HL-60 (cell line): Measurements from ENCODE around the gene SLC49A4.

ENCODE experiments used
- DNase-seq, 2 experiments: peaks; one replicate each; pipeline ENCODE4 v3.0.0-alpha.2; 2010 to 2020; ENCODE audit warnings: low read depth in 1 of 2, low spot score in 1 of 2
- H3K27ac ChIP-seq: fragments of 250-450 bp; sonication (Bioruptor Pico); replicated peaks from 2 replicates; pipeline ENCODE4 v1.5.1; 2020; ENCODE audit warnings: mild to moderate bottlenecking, moderate library complexity
- H3K27me3 ChIP-seq: fragments of 250-450 bp; sonication (Bioruptor Pico); 2 replicates; pipeline ENCODE4 v1.5.1; 2021; ENCODE audit warnings: mild to moderate bottlenecking, moderate library complexity; ENCODE audit not compliant: insufficient read depth, poor library complexity, severe bottlenecking
- H3K4me3 ChIP-seq: replicated peaks from 2 replicates; pipeline ENCODE4 v1.5.1; 2011; ENCODE audit warnings: mild to moderate bottlenecking, control low read depth, low read length; ENCODE audit not compliant: insufficient read depth
- GABPA ChIP-seq: IDR thresholded peaks from 2 replicates; pipeline ENCODE4 v1.6.1; 2012; ENCODE audit warnings: low read depth
- POLR2AphosphoS5 ChIP-seq: IDR thresholded peaks from 2 replicates; pipeline ENCODE4 v1.6.1; 2012; ENCODE audit warnings: low read depth
- SPI1 ChIP-seq: IDR thresholded peaks from 2 replicates; pipeline ENCODE4 v1.6.1; 2012; ENCODE audit warnings: low read depth, mild to moderate bottlenecking, borderline replicate concordance
- TF ChIP-seq, protein P1 (sequence below): IDR thresholded peaks from 2 replicates; pipeline ENCODE4 v1.6.1; 2012; ENCODE audit warnings: low read depth; ENCODE audit not compliant: insufficient replicate concordance
- TF ChIP-seq, protein P2 (sequence below): IDR thresholded peaks from one replicate; pipeline ENCODE4 v1.5.1; 2011; ENCODE audit warnings: low read length, control low read depth, inconsistent platforms; ENCODE audit not compliant: insufficient read depth

The SLC49A4 gene

DNA sequence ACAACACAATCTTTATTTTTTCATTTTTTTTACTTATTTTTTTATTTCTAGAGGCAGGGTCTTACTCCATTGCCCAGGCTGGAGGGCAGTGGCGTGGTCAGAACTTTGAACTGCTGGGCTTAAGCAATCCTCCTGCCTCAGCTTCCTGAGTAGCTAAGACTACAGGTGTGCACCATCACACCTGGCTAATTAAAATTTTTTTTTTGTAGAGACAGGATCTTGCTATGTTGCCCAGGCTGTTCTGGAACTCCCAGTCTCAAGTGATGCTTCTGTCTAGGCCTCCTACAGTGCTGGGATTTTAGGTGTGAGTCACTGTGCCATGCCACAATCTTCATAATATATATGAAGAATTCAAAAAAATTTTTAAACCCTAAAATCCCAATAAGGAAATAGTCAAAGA is 22.0 kb upstream of the SLC49A4 start:
- no peak for DNase-seq
- Histone ChIP-seq H3K27me3 (no peaks in the 10 kb centered on the region), H3K4me3 (no peak overlapping the region), H3K27ac (no peak overlapping the region)
- TF ChIP-seq POLR2AphosphoS5 (no peak), SPI1 (no peak), GABPA (no peak)
- TF ChIP-seq, protein P1, sequence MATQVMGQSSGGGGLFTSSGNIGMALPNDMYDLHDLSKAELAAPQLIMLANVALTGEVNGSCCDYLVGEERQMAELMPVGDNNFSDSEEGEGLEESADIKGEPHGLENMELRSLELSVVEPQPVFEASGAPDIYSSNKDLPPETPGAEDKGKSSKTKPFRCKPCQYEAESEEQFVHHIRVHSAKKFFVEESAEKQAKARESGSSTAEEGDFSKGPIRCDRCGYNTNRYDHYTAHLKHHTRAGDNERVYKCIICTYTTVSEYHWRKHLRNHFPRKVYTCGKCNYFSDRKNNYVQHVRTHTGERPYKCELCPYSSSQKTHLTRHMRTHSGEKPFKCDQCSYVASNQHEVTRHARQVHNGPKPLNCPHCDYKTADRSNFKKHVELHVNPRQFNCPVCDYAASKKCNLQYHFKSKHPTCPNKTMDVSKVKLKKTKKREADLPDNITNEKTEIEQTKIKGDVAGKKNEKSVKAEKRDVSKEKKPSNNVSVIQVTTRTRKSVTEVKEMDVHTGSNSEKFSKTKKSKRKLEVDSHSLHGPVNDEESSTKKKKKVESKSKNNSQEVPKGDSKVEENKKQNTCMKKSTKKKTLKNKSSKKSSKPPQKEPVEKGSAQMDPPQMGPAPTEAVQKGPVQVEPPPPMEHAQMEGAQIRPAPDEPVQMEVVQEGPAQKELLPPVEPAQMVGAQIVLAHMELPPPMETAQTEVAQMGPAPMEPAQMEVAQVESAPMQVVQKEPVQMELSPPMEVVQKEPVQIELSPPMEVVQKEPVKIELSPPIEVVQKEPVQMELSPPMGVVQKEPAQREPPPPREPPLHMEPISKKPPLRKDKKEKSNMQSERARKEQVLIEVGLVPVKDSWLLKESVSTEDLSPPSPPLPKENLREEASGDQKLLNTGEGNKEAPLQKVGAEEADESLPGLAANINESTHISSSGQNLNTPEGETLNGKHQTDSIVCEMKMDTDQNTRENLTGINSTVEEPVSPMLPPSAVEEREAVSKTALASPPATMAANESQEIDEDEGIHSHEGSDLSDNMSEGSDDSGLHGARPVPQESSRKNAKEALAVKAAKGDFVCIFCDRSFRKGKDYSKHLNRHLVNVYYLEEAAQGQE = no peak
- TF ChIP-seq, protein P2, sequence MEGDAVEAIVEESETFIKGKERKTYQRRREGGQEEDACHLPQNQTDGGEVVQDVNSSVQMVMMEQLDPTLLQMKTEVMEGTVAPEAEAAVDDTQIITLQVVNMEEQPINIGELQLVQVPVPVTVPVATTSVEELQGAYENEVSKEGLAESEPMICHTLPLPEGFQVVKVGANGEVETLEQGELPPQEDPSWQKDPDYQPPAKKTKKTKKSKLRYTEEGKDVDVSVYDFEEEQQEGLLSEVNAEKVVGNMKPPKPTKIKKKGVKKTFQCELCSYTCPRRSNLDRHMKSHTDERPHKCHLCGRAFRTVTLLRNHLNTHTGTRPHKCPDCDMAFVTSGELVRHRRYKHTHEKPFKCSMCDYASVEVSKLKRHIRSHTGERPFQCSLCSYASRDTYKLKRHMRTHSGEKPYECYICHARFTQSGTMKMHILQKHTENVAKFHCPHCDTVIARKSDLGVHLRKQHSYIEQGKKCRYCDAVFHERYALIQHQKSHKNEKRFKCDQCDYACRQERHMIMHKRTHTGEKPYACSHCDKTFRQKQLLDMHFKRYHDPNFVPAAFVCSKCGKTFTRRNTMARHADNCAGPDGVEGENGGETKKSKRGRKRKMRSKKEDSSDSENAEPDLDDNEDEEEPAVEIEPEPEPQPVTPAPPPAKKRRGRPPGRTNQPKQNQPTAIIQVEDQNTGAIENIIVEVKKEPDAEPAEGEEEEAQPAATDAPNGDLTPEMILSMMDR = no peak

DNA sequence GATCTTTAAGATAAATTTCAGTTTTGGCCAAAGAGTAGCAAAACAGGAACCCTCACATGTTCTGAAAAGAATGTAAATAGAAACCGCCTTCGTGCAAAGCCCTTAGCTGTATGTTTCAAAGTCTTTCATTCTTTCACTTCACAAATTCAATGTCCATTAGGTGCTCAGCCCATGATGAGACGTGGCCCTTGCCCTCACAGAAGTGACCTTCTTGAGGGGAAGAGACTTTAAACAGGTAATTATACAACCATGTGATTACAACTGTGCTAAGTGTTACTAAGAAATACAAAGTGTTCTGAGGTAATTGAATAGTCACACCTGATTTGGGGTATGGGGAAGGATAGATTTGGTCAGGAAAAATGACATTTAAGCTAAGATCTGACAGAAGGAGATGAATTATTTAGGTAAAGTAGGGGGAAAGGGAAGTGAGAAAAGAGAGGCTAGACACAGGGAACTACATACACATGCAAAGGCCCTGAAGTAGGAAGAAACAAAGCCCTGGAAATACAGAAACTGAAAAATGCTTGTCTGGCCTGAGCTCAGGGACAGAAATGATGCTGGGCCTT is 20.8 kb upstream of the SLC49A4 start:
- Histone ChIP-seq H3K27ac (peak overlapping the region; percentile 60), H3K4me3 (no peak overlapping the region)

DNA sequence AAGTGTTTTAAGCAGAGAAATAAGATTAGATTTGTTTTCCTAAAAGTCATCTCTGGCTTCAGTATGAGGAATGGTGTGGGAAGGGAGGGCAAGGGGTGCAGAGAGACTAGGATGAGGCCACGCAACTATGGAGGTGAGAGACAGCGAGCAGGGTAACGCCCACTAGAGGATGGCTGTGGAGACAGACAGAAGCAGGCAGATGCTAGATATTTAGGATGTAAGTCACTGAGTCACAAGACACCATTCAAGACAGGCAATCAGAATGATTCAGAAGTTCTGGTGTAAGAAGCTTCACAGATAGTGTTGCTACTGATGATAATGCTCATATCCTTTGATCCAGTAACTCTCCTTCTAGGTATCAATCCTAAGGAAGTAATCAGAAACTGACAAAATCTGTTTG is 20.3 kb upstream of the SLC49A4 start:
- H3K27me3 ChIP-seq = no peaks in the 10 kb centered on the region
- no peak for TF ChIP-seq GABPA
- TF ChIP-seq, protein P1 = no peak
- no peak for TF ChIP-seq POLR2AphosphoS5
- TF ChIP-seq, protein P2 = no peak
- TF ChIP-seq SPI1 = no peak
- no peak overlapping the region for H3K4me3 ChIP-seq
- DNase-seq = no peak
- peak overlapping the region; percentile 60 for H3K27ac ChIP-seq

More for the DNA sequence above, 20.8 kb upstream of the SLC49A4 start:
- no peak for DNase-seq
- TF ChIP-seq, protein P1 = no peak
- TF ChIP-seq SPI1 (peak; percentile 30; the same call in 1 of the 2 replicates), GABPA (no peak)
- TF ChIP-seq, protein P2 = no peak
- no peaks in the 10 kb centered on the region for H3K27me3 ChIP-seq
